Measurements from ENCODE around the gene CACNA1F.

The CACNA1F gene

GRCh38 chrX:49231333-49232000, 1.7 kb downstream of the CACNA1F start:
- Histone ChIP-seq H3K27ac (ENCODE audit: low read depth in 2 of 2, low read length in 2 of 2) (peak overlapping the region; percentile 35 to 61), H3K9me3 (ENCODE audit: control insufficient read depth in 2 of 2, low read length in 2 of 2) (no peaks in the 10 kb centered on the region), H3K4me1 (ENCODE audit: control insufficient read depth in 2 of 2, insufficient read depth in 2 of 2, low read length in 2 of 2) (no peaks in the 10 kb centered on the region), H3K27me3 (ENCODE audit: control insufficient read depth in 2 of 2, insufficient read depth in 2 of 2, low read length in 2 of 2) (no peaks in the 10 kb centered on the region), H3K9ac (ENCODE audit: low read depth in 1 of 2, low read length in 2 of 2) (no peak overlapping the region), H3K4me3 (ENCODE audit: low read length in 2 of 2) (no peak overlapping the region), H3K36me3 (ENCODE audit: control insufficient read depth in 2 of 2, insufficient read depth in 2 of 2, low read length in 2 of 2) (no peaks in the 10 kb centered on the region)

- Histone ChIP-seq H3K27me3 (ENCODE audit: control insufficient read depth in 2 of 2, insufficient read depth in 2 of 2, low read length in 2 of 2) (no peaks in the 10 kb centered on the region), H3K36me3 (ENCODE audit: control insufficient read depth in 2 of 2, insufficient read depth in 2 of 2, low read length in 2 of 2) (no peaks in the 10 kb centered on the region), H3K4me3 (ENCODE audit: low read length in 2 of 2) (peak overlapping the region; percentile 49 to 61), H3K27ac (ENCODE audit: low read depth in 2 of 2, low read length in 2 of 2) (peak overlapping the region; percentile 61 to 68), H3K4me1 (ENCODE audit: control insufficient read depth in 2 of 2, insufficient read depth in 2 of 2, low read length in 2 of 2) (no peaks in the 10 kb centered on the region), H3K9me3 (ENCODE audit: control insufficient read depth in 2 of 2, low read length in 2 of 2) (no peaks in the 10 kb centered on the region), H3K9ac (ENCODE audit: low read depth in 1 of 2, low read length in 2 of 2) (peak overlapping the region; percentile 60 to 61)
Measured at GRCh38 chrX:49230500-49231232, 2.5 kb downstream of the CACNA1F start.

GRCh38 chrX:49228185-49228584, 5.0 kb downstream of the CACNA1F start:
- no peaks in the 10 kb centered on the region for H3K4me1 ChIP-seq (ENCODE audit: control insufficient read depth in 2 of 2, insufficient read depth in 2 of 2, low read length in 2 of 2)
- H3K9me3 ChIP-seq (ENCODE audit: control insufficient read depth in 2 of 2, low read length in 2 of 2), result no peaks in the 10 kb centered on the region
- no peaks in the 10 kb centered on the region for H3K36me3 ChIP-seq (ENCODE audit: control insufficient read depth in 2 of 2, insufficient read depth in 2 of 2, low read length in 2 of 2)
- H3K9ac ChIP-seq (ENCODE audit: low read depth in 1 of 2, low read length in 2 of 2), result no peak overlapping the region
- H3K27ac ChIP-seq (ENCODE audit: low read depth in 2 of 2, low read length in 2 of 2), result no peak overlapping the region
- H3K4me3 ChIP-seq (ENCODE audit: low read length in 2 of 2), result no peak overlapping the region
- no peaks in the 10 kb centered on the region for H3K27me3 ChIP-seq (ENCODE audit: control insufficient read depth in 2 of 2, insufficient read depth in 2 of 2, low read length in 2 of 2)

- Histone ChIP-seq H3K9ac (ENCODE audit: low read depth in 1 of 2, low read length in 2 of 2) (no peak overlapping the region), H3K9me3 (ENCODE audit: control insufficient read depth in 2 of 2, low read length in 2 of 2) (no peaks in the 10 kb centered on the region), H3K27ac (ENCODE audit: low read depth in 2 of 2, low read length in 2 of 2) (no peak overlapping the region), H3K4me1 (ENCODE audit: control insufficient read depth in 2 of 2, insufficient read depth in 2 of 2, low read length in 2 of 2) (no peaks in the 10 kb centered on the region), H3K27me3 (ENCODE audit: control insufficient read depth in 2 of 2, insufficient read depth in 2 of 2, low read length in 2 of 2) (no peaks in the 10 kb centered on the region), H3K4me3 (ENCODE audit: low read length in 2 of 2) (no peak overlapping the region), H3K36me3 (ENCODE audit: control insufficient read depth in 2 of 2, insufficient read depth in 2 of 2, low read length in 2 of 2) (no peaks in the 10 kb centered on the region)
Measured at GRCh38 chrX:49227726-49228125, 5.4 kb downstream of the CACNA1F start.

GRCh38 chrX:49226946-49227345, 6.2 kb downstream of the CACNA1F start:
- Histone ChIP-seq H3K27ac (ENCODE audit: low read depth in 2 of 2, low read length in 2 of 2) (no peak overlapping the region), H3K36me3 (ENCODE audit: control insufficient read depth in 2 of 2, insufficient read depth in 2 of 2, low read length in 2 of 2) (no peaks in the 10 kb centered on the region), H3K9ac (ENCODE audit: low read depth in 1 of 2, low read length in 2 of 2) (no peak overlapping the region), H3K4me1 (ENCODE audit: control insufficient read depth in 2 of 2, insufficient read depth in 2 of 2, low read length in 2 of 2) (no peaks in the 10 kb centered on the region), H3K4me3 (ENCODE audit: low read length in 2 of 2) (no peak overlapping the region), H3K9me3 (ENCODE audit: control insufficient read depth in 2 of 2, low read length in 2 of 2) (no peaks in the 10 kb centered on the region), H3K27me3 (ENCODE audit: control insufficient read depth in 2 of 2, insufficient read depth in 2 of 2, low read length in 2 of 2) (no peaks in the 10 kb centered on the region)

GRCh38 chrX:49225858-49226257, 7.3 kb downstream of the CACNA1F start:
- Histone ChIP-seq H3K27ac (ENCODE audit: low read depth in 2 of 2, low read length in 2 of 2) (no peak overlapping the region), H3K4me1 (ENCODE audit: control insufficient read depth in 2 of 2, insufficient read depth in 2 of 2, low read length in 2 of 2) (no peaks in the 10 kb centered on the region), H3K4me3 (ENCODE audit: low read length in 2 of 2) (no peak overlapping the region), H3K36me3 (ENCODE audit: control insufficient read depth in 2 of 2, insufficient read depth in 2 of 2, low read length in 2 of 2) (no peaks in the 10 kb centered on the region), H3K9ac (ENCODE audit: low read depth in 1 of 2, low read length in 2 of 2) (no peak overlapping the region), H3K9me3 (ENCODE audit: control insufficient read depth in 2 of 2, low read length in 2 of 2) (no peaks in the 10 kb centered on the region), H3K27me3 (ENCODE audit: control insufficient read depth in 2 of 2, insufficient read depth in 2 of 2, low read length in 2 of 2) (no peaks in the 10 kb centered on the region)

- H3K27me3 ChIP-seq (ENCODE audit: control insufficient read depth in 2 of 2, insufficient read depth in 2 of 2, low read length in 2 of 2), result no peaks in the 10 kb centered on the region
- no peak overlapping the region for H3K27ac ChIP-seq (ENCODE audit: low read depth in 2 of 2, low read length in 2 of 2)
- no peaks in the 10 kb centered on the region for H3K4me1 ChIP-seq (ENCODE audit: control insufficient read depth in 2 of 2, insufficient read depth in 2 of 2, low read length in 2 of 2)
- no peak overlapping the region for H3K4me3 ChIP-seq (ENCODE audit: low read length in 2 of 2)
- H3K9ac ChIP-seq (ENCODE audit: low read depth in 1 of 2, low read length in 2 of 2), result no peak overlapping the region
- no peaks in the 10 kb centered on the region for H3K9me3 ChIP-seq (ENCODE audit: control insufficient read depth in 2 of 2, low read length in 2 of 2)
- H3K36me3 ChIP-seq (ENCODE audit: control insufficient read depth in 2 of 2, insufficient read depth in 2 of 2, low read length in 2 of 2), result no peaks in the 10 kb centered on the region
Measured at GRCh38 chrX:49221868-49222267, 11.3 kb downstream of the CACNA1F start.

GRCh38 chrX:49220100-49220499, 13.0 kb downstream of the CACNA1F start:
- Histone ChIP-seq H3K9me3 (ENCODE audit: control insufficient read depth in 2 of 2, low read length in 2 of 2) (no peaks in the 10 kb centered on the region), H3K36me3 (ENCODE audit: control insufficient read depth in 2 of 2, insufficient read depth in 2 of 2, low read length in 2 of 2) (no peaks in the 10 kb centered on the region), H3K4me1 (ENCODE audit: control insufficient read depth in 2 of 2, insufficient read depth in 2 of 2, low read length in 2 of 2) (no peaks in the 10 kb centered on the region), H3K4me3 (ENCODE audit: low read length in 2 of 2) (no peak overlapping the region), H3K27me3 (ENCODE audit: control insufficient read depth in 2 of 2, insufficient read depth in 2 of 2, low read length in 2 of 2) (no peaks in the 10 kb centered on the region), H3K27ac (ENCODE audit: low read depth in 2 of 2, low read length in 2 of 2) (no peak overlapping the region), H3K9ac (ENCODE audit: low read depth in 1 of 2, low read length in 2 of 2) (no peak overlapping the region)

- no peaks in the 10 kb centered on the region for H3K4me1 ChIP-seq (ENCODE audit: control insufficient read depth in 2 of 2, insufficient read depth in 2 of 2, low read length in 2 of 2)
- H3K9me3 ChIP-seq (ENCODE audit: control insufficient read depth in 2 of 2, low read length in 2 of 2), result no peaks in the 10 kb centered on the region
- H3K27ac ChIP-seq (ENCODE audit: low read depth in 2 of 2, low read length in 2 of 2), result no peak overlapping the region
- H3K36me3 ChIP-seq (ENCODE audit: control insufficient read depth in 2 of 2, insufficient read depth in 2 of 2, low read length in 2 of 2), result no peaks in the 10 kb centered on the region
- H3K27me3 ChIP-seq (ENCODE audit: control insufficient read depth in 2 of 2, insufficient read depth in 2 of 2, low read length in 2 of 2), result peaks cover 0 to 3% of the 10 kb centered on the region in 2 donors
- no peak overlapping the region for H3K4me3 ChIP-seq (ENCODE audit: low read length in 2 of 2)
- H3K9ac ChIP-seq (ENCODE audit: low read depth in 1 of 2, low read length in 2 of 2), result no peak overlapping the region
Measured at GRCh38 chrX:49214996-49215526, 18.1 kb downstream of the CACNA1F start.

GRCh38 chrX:49214416-49214815, 18.7 kb downstream of the CACNA1F start:
- Histone ChIP-seq H3K27ac (ENCODE audit: low read depth in 2 of 2, low read length in 2 of 2) (no peak overlapping the region), H3K9me3 (ENCODE audit: control insufficient read depth in 2 of 2, low read length in 2 of 2) (no peaks in the 10 kb centered on the region), H3K36me3 (ENCODE audit: control insufficient read depth in 2 of 2, insufficient read depth in 2 of 2, low read length in 2 of 2) (no peaks in the 10 kb centered on the region), H3K27me3 (ENCODE audit: control insufficient read depth in 2 of 2, insufficient read depth in 2 of 2, low read length in 2 of 2) (peaks cover 0 to 3% of the 10 kb centered on the region in 2 donors), H3K4me3 (ENCODE audit: low read length in 2 of 2) (no peak overlapping the region), H3K4me1 (ENCODE audit: control insufficient read depth in 2 of 2, insufficient read depth in 2 of 2, low read length in 2 of 2) (no peaks in the 10 kb centered on the region), H3K9ac (ENCODE audit: low read depth in 1 of 2, low read length in 2 of 2) (no peak overlapping the region)
